ENCODE data around the gene MSL1.

DNA sequence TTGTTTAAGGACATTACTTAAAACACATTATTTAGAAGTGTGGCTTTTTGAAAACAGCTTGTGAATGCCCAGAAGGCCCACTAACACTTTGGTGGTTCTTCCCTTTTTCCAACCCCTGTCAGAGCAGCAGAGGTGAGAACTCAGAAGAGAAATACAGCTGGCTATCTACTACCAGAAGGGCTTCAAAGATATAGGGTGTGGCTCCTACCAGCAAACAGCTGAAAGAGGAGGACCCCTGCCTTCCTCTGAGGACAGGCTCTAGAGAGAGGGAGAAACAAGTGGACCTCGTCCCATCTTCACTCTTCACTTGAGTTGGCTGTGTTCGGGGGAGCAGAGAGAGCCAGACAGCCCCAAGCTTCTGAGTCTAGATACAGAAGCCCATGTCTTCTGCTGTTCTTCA is 48.6 kb downstream of the MSL1 start:
- TF ChIP-seq RARB (CRISPR knock-in tag; IDR thresholded peaks at IDR 0.05) (no peak), ZNF565 (CRISPR knock-in tag; conservative IDR thresholded peaks at IDR 0.05; ENCODE audit: low read depth) (no peak), SNAI2 (CRISPR knock-in tag; IDR thresholded peaks at IDR 0.05) (no peak), ZC3H10 (CRISPR knock-in tag; IDR thresholded peaks at IDR 0.05) (no peak)
